Stimulated activated CD4-positive, alpha-beta T cell treated with anti-CD3 and anti-CD28 coated beads, Interleukin-1b, Interleukin-23, amount 100 ng/mL, for 24 hours (primary cell): ENCODE data around the gene LRP1.

Source experiments
- DNase-seq, 4 experiments: peaks; one replicate each; pipeline ENCODE4 v3.0.0-alpha.2; 2020; ENCODE audit warnings: low read depth in 4 of 4, low spot score in 1 of 4

LRP1 gene

DNA sequence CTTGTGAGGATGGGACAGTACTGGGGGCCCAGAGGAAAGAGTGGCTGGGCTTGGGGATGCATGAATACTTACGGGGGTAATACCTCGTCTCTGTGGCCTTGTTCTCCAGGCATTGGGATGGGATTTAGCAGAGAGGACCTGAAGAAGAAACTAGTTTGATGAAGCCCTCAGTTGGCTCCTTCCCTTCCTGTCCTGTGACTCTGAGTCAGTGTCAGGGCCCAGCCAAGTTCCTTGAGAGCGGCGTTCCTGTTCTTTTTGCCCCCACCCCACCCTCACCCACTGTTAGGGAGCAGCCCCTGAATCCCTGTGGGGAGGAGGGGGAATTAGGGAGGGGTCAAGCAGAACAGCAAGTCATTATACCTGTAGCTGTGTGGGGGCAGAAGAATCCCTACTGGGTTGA, 24.4 kb downstream of the LRP1 start:
- no peak for DNase-seq

DNA sequence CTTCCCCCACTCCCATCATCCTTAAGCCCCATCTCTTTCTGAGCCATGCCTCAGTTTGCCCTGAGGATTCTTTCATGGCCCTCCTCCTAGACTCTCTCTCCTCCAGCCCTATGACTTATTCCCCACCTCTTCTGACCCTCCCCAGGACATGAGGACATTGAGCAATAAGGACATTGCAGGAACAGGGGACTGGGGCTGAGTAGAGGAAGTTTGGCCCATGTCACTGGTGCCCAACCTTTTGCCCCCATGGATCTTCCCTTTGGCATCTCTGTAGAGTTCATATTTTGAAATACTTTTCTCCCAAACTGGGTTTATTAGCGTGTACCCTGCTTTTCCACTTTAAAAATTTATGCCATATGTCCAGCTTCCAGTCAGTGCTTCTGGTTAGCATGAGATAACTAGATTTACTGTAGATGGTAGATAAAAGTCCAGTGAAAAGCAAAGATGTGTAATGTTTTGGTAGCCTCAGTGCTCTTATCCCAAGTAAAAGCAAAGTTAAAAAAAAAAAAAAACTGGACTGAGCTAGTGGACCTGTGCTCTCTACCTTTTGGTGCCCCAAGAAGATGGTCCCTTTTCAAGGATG, 25.2 kb downstream of the LRP1 start:
- no peak for DNase-seq

DNA sequence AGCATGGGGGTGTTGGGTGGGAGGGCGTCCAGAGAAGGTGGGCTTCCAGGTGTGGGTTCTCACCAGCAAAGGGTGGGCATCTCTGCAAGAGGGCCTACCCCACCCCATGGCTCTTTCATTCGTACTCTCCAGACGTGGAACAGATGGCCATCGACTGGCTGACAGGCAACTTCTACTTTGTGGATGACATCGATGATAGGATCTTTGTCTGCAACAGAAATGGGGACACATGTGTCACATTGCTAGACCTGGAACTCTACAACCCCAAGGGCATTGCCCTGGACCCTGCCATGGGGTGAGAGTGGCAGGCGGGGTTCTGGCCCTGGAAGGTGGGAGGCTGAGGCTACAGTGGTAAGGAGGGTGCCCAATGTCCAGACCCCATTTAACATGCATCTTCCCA, 25.8 kb downstream of the LRP1 start:
- no peak for DNase-seq

DNA sequence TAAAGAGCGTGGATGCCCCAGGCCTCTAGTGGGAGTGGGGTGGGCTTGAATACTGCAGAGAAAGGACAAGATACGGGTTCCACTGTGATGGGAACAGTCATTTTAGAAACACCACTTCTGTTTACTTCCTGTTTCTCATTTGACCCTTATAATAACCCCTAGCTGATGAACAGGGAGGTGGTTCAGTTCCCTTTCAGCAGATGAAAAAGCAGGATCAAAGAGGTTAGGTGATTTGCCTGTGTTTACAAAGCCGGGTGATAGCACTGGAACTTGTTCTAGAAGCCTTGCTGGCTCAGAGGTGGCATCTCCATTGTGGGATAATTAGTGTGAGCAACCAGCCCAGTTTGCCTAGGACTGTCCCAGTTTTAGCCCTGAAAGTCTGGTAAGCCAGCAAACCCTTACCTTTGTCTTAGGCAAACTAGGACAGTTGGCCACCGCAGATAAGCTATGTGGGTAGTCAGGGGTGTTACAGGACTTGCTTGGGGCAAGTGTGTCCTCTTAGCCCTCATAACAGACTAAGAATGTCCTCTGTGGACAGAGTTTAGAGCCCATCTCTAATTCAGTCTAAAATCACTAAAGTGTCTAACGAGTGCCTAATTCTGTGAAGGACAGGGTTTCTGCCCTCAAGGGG, 26.6 kb downstream of the LRP1 start:
- no peak for DNase-seq

DNA sequence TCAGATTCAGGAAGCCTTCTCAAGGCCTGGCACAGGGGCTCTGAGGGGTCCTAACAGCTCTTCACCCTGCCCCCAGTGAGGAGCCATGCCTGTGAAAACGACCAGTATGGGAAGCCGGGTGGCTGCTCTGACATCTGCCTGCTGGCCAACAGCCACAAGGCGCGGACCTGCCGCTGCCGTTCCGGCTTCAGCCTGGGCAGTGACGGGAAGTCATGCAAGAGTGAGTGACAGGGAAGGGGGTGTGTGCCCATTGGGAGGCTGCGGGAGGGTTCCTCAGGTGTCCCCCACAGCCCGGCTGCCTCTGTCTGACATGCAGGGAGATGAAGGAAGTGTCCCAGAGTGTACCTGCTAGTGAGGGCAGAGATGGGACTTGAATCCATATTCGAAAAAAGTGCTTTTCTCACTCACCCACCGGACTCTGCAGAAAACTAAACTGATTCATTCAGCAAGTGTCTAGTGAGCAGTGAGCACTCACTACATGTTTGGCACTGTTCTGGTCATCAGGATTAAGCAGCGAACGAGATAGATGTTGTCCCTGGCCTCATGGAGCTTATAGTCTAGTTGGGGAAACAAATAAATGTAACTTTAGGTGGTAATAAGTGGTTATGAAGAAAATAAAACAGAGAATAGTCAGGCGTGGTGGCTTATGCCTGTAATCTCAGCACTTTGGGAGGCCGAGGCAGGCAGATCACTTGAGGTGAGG, 28.6 kb downstream of the LRP1 start:
- no peak for DNase-seq

DNA sequence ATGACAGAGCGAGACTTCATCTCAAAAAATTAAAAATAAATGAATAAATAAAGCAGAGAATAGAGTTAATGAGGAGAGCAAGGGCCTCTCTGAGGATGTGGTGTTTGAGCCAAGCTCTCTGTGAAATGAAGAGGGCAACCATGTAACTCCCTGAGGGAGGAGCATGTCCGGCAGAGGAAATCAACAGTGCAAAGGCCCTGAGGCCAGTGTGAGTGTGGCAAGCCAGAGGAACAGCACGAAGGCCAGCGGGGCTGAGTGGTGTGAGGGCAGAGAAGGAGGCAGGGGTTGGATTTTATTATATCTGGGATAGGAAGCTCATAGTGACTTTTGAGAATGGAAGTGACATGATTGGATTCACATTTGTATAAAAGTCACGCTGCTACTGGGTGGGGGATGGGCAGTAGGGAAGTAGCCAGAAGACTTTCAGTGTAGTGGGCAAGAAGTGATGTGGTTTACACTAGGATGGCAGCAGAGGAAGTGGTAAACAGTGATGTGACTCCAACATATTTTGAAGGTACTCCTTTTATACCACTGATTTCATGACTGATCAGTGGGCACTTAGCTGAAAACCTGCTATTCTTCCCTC, 29.4 kb downstream of the LRP1 start:
- DNase-seq, result no peak

DNA sequence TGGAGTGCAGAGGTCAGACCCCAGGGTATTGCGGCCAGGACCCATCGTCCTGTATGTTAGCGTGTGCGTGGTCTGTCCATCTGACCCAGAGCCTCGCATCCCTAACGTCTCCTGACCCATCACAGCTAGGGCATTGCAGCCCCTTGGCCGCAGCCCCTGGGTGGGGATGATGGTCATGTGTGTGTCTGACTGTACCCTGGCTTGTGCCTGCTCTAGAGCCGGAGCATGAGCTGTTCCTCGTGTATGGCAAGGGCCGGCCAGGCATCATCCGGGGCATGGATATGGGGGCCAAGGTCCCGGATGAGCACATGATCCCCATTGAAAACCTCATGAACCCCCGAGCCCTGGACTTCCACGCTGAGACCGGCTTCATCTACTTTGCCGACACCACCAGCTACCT, 29.9 kb downstream of the LRP1 start:
- no peak for DNase-seq

DNA sequence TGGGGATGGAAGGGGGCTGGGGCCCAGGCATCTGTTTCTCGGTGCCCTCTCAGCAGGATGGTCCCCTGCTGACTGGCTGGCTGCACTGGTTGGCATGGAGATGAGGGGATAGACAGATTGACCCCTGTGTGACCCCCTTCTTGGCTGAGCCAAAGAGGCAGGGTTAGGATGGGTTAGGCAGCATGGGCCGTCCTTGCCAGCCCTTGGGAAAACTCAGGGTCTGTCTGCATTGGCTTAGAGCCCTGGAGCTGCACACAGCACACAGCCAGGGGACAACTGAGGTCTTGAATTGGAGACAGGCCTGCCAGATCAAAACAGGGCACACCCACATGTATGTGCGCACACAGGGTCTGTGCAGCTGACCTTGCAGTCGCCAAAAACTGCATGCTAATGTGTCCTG, 30.4 kb downstream of the LRP1 start:
- no peak for DNase-seq

DNA sequence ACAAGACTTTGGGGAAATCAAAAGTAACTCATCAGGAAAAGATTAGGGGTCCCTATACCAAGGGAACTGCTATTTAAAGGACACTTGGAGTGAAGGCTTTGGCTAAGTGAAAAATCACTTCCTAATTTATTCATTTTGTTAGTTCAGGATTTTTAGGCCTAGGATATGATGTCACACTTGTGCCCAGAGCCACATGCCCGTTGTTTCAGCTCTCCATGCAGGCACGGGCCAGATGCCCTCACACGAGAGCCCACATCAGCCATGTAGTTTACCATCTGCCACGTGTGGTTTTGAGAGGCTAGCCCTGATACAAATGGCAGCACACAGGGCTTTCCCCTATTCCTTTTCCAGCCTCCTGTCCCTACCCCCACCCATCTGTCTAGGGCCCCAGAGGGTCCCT, 31.0 kb downstream of the LRP1 start:
- DNase-seq, result no peak

DNA sequence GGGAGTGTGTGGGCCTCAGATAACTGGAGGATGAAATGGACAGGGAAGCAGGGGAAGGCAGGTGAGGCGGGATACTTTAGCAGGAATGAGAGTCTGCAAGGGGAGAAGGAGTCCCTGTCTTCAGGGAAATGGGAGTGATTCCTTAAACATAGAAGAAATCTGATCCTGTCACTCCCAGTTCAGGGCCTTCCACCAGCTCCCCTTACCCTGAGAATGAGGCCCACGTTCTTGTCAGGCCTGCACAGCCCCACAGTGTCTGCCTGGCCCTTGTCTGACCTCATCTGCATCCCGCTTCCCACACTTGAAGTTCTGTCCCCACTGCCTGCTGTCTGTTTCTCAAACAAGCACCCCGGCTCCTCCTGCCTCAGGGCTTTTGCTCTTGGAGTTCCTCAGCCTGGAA, 31.8 kb downstream of the LRP1 start:
- no peak for DNase-seq

DNA sequence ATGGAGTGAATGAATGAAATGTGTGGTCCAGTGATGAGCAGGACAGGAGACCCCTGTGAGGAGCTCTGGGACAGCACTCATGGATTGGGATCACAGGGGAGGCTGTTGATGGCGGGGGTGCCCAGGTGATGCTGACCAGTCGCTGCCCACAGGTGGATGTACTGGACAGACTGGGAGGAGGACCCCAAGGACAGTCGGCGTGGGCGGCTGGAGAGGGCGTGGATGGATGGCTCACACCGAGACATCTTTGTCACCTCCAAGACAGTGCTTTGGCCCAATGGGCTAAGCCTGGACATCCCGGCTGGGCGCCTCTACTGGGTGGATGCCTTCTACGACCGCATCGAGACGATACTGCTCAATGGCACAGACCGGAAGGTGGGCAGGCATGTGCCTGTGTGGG, 32.5 kb downstream of the LRP1 start:
- DNase-seq, result no peak

DNA sequence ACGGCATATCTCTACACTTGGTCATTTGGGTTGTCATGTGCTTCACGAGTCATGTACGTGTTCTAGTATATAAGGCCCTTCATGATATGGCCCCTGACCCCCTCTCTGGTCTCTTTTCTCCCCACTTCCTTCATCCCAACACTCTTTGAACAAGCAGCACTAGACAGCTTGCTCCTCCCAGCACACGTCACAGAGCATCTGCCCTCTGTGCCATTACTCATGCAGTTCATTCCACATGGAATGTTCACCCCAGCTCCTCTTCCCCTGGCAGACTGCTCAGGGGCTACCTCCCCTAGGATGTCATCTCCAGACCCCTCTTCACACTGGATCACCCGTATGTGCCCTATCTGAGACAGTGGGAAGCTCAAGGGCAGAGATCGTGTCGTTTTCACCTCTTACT, 33.2 kb downstream of the LRP1 start:
- no peak for DNase-seq

DNA sequence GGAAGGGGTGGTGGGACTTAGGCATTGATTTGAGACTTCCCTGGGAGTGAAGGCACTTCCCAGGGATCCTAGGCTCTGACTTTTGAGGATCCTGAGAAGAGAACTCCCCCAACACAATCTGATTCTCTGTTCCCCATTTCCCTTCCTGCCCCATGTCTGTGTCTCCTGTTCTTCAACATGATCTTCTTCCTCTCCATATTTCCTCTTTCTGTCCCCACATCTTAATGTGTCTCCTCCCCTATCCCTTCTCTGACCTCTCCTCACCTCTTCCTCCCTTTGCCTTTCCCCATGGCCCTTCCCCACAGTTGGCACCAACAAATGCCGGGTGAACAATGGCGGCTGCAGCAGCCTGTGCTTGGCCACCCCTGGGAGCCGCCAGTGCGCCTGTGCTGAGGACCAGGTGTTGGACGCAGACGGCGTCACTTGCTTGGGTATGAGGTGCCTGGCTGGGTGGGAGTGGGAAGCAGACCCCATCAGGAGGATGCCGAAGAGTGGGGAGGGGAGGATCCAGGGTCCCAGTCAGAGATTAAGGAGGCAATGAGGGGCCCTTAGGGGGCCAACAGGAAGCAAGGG, 34.4 kb downstream of the LRP1 start:
- DNase-seq, result no peak

DNA sequence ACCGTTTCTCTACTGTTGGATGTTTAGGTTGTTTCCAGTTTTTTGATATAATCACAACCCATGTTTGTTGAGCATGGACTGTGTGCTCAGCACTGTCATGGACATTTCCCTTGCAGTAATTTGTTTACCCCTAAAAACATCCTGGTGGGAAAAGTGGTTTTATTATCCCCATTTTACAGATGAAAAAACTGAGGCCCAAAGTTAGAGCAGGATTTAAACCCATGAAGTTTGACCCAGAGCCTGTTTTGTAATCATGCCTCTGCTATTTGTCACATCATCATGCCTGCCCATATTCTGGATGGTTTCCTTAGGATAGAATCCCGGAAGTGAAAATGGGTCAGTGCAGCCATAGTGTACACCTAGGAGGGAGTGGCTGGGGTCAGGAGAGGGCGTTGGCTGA, 36.2 kb downstream of the LRP1 start:
- DNase-seq, result no peak

DNA sequence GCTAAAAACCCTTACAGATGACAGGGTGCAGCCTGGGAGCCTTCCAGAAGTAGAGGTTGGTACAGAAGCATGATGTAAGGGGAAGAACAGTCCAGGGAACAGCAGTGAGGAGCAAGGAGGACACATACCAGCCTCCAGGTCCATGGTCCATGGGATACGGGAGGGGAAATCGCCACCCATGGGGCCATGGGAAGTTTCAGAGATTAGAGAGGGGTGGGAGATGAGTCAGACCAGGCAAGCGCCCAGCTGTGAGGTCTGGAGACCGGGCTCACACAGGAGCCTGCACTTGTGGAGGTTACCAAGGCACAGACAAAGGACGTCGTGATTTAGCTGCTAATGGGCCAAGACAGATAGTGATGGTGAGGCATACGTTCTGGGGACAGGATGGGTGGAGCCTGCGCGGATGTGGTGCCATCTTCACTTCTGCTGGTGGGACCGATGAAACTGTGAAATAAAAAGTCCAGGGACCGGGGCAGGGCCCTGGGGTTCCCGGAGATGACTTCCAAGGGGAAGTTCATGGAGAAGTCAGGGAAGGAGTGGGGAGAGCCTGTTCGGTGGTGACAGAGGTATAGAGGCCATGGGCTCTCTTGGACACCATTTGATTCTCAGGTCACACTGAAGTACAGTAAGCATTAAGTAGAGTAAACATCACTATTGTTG, 36.8 kb downstream of the LRP1 start:
- DNase-seq, result no peak

DNA sequence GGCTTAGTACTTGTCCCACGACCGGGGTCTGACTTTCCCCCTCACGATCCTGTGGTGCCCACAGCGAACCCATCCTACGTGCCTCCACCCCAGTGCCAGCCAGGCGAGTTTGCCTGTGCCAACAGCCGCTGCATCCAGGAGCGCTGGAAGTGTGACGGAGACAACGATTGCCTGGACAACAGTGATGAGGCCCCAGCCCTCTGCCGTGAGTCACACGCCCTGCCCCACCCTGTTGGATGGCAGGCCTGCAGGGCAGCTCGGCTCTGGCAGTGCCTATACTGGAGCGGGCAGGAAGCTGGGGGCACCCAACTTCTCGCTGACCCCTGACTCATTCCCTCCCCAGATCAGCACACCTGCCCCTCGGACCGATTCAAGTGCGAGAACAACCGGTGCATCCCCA, 37.5 kb downstream of the LRP1 start:
- DNase-seq, result no peak

DNA sequence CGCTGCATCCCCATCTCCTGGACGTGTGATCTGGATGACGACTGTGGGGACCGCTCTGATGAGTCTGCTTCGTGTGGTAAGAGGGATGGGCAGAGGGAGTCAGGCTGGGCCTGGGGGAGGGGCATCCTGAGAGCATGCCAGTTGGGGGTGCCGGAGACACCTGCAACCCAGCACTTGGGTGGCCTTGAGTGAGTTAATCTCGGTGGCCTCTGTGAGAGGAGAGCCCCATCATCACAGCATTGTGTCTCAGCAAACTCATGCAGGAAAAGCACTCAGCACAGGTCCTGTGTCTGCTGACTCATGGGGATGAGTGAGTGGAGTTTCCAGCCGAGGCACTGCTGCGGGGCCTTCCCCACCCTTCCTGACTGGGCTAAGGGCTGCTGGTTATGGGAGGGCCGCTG, 38.7 kb downstream of the LRP1 start:
- peak in 2 of 4 experiments; percentile 34 to 55 for DNase-seq

DNA sequence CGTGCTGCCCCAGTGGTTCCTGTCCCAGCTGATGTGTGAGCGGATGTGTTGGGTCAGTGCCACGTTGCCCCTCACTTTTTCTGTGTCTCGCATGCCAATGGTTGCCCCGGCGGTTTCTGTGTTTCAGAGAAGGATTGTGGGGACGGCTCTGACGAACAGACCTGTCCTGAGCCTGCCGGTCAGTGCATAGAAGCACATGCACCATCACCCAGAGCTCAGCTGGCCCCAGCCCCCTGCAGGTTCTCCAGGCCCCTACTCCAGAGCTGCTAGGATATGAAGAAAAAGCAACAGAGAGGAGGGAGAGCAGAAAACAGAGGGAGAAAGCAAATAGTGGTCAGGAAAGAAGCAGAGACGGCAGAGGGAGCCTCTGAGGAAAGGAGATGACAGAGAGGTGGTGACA, 39.8 kb downstream of the LRP1 start:
- DNase-seq, result no peak

DNA sequence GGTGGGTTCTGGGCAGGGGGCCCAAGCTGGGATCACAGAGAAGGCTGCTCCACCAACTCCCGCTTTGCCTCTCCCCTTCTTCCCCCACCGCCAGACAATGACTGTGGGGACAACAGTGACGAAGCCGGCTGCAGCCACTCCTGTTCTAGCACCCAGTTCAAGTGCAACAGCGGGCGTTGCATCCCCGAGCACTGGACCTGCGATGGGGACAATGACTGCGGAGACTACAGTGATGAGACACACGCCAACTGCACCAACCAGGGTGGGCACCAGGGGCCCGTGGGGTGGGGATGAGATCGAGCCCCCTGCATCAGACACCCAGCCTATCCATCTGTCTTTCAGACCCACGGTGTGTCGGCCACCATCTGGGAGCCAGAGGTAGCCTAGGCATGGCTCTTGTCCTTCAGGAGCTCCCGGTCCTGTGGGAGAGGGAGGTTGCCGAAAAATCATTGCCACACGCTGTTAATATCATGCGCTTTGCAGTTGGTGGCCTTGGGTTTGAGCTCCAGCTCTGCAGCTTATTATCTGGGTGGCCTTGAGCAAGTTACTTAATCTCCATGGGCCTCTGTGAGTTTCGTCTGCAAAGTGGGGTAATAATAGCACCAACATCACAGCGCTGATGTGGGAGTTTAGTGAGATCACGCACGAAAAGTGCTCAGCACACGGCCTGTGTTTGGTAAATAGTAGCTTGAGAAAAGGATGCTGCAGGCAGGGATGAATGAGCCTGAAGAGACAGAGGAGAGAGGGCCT, 40.9 kb downstream of the LRP1 start:
- no peak for DNase-seq

DNA sequence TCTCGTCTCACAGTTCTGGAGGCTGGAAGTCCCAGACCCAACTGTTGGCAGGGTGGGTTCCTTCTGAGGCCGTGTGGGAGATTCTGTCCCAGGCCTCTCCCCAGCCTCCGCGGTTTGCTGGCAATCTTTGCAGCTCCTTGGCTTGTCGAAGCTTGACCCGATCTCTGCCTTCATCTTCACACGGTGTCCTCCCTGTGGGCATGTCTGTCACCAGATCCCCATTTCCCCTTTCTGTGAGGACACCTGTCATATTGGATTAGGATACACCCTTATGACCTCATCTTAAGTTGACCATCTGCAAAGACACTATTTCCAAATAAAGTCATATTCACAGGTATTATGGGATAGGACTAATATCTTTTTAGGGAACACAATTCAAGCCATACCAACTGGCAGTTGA, 41.7 kb downstream of the LRP1 start:
- no peak for DNase-seq

DNA sequence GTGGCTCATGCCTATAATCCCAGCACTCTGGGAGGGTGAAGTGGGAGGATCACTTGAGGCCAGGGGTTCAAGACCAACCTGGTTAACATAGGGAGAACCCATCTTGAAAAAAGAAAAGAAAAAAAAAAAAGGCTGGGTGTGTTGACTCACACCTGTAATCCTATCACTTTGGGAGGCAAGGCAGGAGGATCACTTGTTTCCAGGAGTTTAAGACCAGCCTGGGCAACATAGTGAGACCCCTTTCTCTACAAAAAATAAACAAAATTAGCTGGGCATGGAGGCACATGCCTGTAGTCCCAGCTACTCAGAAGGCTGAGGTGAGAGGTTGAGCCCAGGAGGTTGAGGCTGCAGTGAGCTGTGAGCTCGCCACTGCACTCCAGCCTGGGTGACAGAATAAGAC, 42.1 kb downstream of the LRP1 start:
- DNase-seq, result no peak
